ENCODE results near the gene GFAP. TPM values are rescaled to one million over a fixed set of nuclear protein-coding genes. Genes with fewer than 3 reads are reported as not detected.
A peak's percentile ranks its signal among the peaks of the same experiment; 100 is the strongest.

Gene GFAP
- total RNA-seq, 1 experiment from 2014 or later = not detected

DNA sequence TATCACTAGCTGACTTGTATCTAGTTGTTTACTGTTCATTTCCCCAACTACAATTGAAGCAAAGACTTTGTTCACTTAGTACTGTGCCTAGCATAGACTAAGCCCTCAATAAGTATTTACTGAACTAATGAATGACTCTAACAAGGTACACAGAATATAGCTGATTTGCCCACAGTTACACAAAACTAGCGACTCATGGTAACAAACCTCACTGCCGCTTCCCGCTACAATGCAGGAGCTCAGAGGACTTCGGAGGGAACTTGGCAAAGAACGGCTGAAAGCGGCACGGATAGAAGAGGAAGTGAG, 16.6 kb downstream of the GFAP start:
- BruUV-seq (replicated peaks) = TSS peak; percentile 82
- Histone ChIP-seq H3K27me3 (replicated peaks; ENCODE audit: insufficient read depth, low read depth, low read length, poor library complexity) (no peaks in the 10 kb centered on the region), H3K4me3 (ENCODE audit: low read depth, low read length, poor library complexity, severe bottlenecking) (peak overlapping the region; percentile 78), H3K4me1 (ENCODE audit: insufficient read depth, low read length, poor library complexity, severe bottlenecking) (peaks cover 18% of the 10 kb centered on the region), H3K9me3 (ENCODE audit: low read depth, low read length, poor library complexity, severe bottlenecking) (no peaks in the 10 kb centered on the region), H3K36me3 (ENCODE audit: insufficient read depth, low read length, poor library complexity, severe bottlenecking) (peaks cover 5% of the 10 kb centered on the region), H3K27ac (ENCODE audit: low read depth, low read length, poor library complexity, severe bottlenecking) (peak overlapping the region; percentile 99)
- no peak for TF ChIP-seq EZH2 (IDR thresholded peaks at IDR 0.05; ENCODE audit: borderline replicate concordance, low read depth, low read length, poor library complexity, severe bottlenecking)
- TF ChIP-seq, protein P1, sequence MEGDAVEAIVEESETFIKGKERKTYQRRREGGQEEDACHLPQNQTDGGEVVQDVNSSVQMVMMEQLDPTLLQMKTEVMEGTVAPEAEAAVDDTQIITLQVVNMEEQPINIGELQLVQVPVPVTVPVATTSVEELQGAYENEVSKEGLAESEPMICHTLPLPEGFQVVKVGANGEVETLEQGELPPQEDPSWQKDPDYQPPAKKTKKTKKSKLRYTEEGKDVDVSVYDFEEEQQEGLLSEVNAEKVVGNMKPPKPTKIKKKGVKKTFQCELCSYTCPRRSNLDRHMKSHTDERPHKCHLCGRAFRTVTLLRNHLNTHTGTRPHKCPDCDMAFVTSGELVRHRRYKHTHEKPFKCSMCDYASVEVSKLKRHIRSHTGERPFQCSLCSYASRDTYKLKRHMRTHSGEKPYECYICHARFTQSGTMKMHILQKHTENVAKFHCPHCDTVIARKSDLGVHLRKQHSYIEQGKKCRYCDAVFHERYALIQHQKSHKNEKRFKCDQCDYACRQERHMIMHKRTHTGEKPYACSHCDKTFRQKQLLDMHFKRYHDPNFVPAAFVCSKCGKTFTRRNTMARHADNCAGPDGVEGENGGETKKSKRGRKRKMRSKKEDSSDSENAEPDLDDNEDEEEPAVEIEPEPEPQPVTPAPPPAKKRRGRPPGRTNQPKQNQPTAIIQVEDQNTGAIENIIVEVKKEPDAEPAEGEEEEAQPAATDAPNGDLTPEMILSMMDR (conservative IDR thresholded peaks at IDR 0.05; ENCODE audit: low read depth, low read length) = no peak
- DNase-seq (ENCODE audit: low spot score) = peak; percentile 34
- ChIA-PET CTCF (interaction anchor here (0.7 to 0.9 kb wide), 2 partner anchors 15 to 20 kb away, joined by 3 to 4 read pairs; no protein-coding TSS in a partner anchor), POLR2A (ENCODE audit: low non-redundant PET) (interaction anchor here (0.6 kb wide), 1 partner anchor 1768 kb away, joined by 4 read pairs; no protein-coding TSS in a partner anchor)
- intact Hi-C loops (cut with micrococcal nuclease; ENCODE audit: unreplicated experiment) = no loop called here

DNA sequence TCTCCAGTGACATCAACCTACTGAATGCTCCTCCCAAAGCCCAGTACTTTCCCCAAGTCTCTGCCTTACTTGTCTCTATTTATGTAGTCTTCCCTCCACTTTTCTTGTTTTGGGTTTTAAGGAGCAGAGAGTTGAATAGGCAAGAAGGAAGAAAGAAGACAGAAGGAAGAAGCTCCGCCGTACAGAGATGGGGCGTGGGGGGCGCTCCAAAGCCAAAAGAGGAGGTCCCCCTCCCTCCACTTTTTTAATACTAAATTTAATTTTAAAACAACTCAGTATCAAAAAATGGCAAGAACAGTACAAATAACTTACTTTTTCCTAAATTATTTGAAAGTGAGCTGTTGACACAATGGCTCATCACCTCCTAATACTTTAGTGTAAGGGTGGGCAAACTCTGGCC, 20.7 kb downstream of the GFAP start:
- BruUV-seq (replicated peaks) = no TSS peak
- no peak for DNase-seq (ENCODE audit: low spot score)
- Histone ChIP-seq H3K27me3 (replicated peaks; ENCODE audit: insufficient read depth, low read depth, low read length, poor library complexity) (no peaks in the 10 kb centered on the region), H3K36me3 (ENCODE audit: insufficient read depth, low read length, poor library complexity, severe bottlenecking) (peaks cover 5% of the 10 kb centered on the region), H3K9me3 (ENCODE audit: low read depth, low read length, poor library complexity, severe bottlenecking) (no peaks in the 10 kb centered on the region), H3K4me3 (ENCODE audit: low read depth, low read length, poor library complexity, severe bottlenecking) (no peak overlapping the region), H3K27ac (ENCODE audit: low read depth, low read length, poor library complexity, severe bottlenecking) (no peak overlapping the region), H3K4me1 (ENCODE audit: insufficient read depth, low read length, poor library complexity, severe bottlenecking) (no peaks in the 10 kb centered on the region)
- TF ChIP-seq, protein P1 (conservative IDR thresholded peaks at IDR 0.05; ENCODE audit: low read depth, low read length) = peak; percentile 43
- no peak for TF ChIP-seq EZH2 (IDR thresholded peaks at IDR 0.05; ENCODE audit: borderline replicate concordance, low read depth, low read length, poor library complexity, severe bottlenecking)
- ChIA-PET POLR2A (ENCODE audit: low non-redundant PET) (interaction anchor here (0.7 kb wide), 1 partner anchor 336 kb away, joined by 12 read pairs; no protein-coding TSS in a partner anchor), CTCF (no interaction called here)
- intact Hi-C loops (cut with micrococcal nuclease; ENCODE audit: unreplicated experiment) = no loop called here

DNA sequence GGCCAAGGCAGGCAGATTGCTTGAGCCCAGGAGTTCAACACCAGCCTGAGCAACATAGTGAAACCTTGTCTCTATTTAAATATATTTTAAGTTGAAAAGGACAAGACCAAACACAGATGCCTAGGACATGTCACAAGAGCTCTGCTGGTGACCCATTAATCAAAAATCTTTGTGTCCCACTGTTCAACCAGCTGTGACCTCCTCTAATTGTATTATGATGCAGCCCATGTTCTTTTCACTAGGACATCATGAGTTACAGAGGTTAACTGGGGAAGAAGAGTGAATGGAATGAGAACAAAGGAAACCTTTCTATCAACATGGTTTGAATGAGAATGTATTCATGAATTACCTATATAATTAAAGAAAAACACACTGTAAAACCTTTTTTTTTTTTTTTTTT, 23.1 kb downstream of the GFAP start:
- H3K4me1 ChIP-seq (ENCODE audit: insufficient read depth, low read length, poor library complexity, severe bottlenecking) = no peaks in the 10 kb centered on the region
- intact Hi-C loops (cut with micrococcal nuclease; ENCODE audit: unreplicated experiment) = no loop called here
- H3K9me3 ChIP-seq (ENCODE audit: low read depth, low read length, poor library complexity, severe bottlenecking) = no peaks in the 10 kb centered on the region
- ChIA-PET POLR2A (ENCODE audit: low non-redundant PET) (no interaction called here), CTCF (no interaction called here)
- H3K27ac ChIP-seq (ENCODE audit: low read depth, low read length, poor library complexity, severe bottlenecking) = no peak overlapping the region
- no TSS peak for BruUV-seq (replicated peaks)
- no peak for TF ChIP-seq EZH2 (IDR thresholded peaks at IDR 0.05; ENCODE audit: borderline replicate concordance, low read depth, low read length, poor library complexity, severe bottlenecking)
- TF ChIP-seq, protein P1 (conservative IDR thresholded peaks at IDR 0.05; ENCODE audit: low read depth, low read length) = no peak
- H3K36me3 ChIP-seq (ENCODE audit: insufficient read depth, low read length, poor library complexity, severe bottlenecking) = peaks cover 5% of the 10 kb centered on the region
- no peak overlapping the region for H3K4me3 ChIP-seq (ENCODE audit: low read depth, low read length, poor library complexity, severe bottlenecking)
- DNase-seq (ENCODE audit: low spot score) = no peak
- no peaks in the 10 kb centered on the region for H3K27me3 ChIP-seq (replicated peaks; ENCODE audit: insufficient read depth, low read depth, low read length, poor library complexity)
